HG03520 (cell line): Measurements from ENCODE around the gene SECISBP2.
"Not testable (repeated sequence)": the region's sequence is repeated elsewhere in the genome, so short reads cannot be mapped to it uniquely, and the experiment has no call there.

Experiments used
- ATAC-seq: cut with Tn5 transposase; IDR thresholded peaks from one replicate; pipeline ENCODE4 v1.9.1; 2021; ENCODE audit warnings: mild to moderate bottlenecking, moderate library complexity; ENCODE audit not compliant: unreplicated experiment

The SECISBP2 gene, protein sequence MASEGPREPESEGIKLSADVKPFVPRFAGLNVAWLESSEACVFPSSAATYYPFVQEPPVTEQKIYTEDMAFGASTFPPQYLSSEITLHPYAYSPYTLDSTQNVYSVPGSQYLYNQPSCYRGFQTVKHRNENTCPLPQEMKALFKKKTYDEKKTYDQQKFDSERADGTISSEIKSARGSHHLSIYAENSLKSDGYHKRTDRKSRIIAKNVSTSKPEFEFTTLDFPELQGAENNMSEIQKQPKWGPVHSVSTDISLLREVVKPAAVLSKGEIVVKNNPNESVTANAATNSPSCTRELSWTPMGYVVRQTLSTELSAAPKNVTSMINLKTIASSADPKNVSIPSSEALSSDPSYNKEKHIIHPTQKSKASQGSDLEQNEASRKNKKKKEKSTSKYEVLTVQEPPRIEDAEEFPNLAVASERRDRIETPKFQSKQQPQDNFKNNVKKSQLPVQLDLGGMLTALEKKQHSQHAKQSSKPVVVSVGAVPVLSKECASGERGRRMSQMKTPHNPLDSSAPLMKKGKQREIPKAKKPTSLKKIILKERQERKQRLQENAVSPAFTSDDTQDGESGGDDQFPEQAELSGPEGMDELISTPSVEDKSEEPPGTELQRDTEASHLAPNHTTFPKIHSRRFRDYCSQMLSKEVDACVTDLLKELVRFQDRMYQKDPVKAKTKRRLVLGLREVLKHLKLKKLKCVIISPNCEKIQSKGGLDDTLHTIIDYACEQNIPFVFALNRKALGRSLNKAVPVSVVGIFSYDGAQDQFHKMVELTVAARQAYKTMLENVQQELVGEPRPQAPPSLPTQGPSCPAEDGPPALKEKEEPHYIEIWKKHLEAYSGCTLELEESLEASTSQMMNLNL

DNA sequence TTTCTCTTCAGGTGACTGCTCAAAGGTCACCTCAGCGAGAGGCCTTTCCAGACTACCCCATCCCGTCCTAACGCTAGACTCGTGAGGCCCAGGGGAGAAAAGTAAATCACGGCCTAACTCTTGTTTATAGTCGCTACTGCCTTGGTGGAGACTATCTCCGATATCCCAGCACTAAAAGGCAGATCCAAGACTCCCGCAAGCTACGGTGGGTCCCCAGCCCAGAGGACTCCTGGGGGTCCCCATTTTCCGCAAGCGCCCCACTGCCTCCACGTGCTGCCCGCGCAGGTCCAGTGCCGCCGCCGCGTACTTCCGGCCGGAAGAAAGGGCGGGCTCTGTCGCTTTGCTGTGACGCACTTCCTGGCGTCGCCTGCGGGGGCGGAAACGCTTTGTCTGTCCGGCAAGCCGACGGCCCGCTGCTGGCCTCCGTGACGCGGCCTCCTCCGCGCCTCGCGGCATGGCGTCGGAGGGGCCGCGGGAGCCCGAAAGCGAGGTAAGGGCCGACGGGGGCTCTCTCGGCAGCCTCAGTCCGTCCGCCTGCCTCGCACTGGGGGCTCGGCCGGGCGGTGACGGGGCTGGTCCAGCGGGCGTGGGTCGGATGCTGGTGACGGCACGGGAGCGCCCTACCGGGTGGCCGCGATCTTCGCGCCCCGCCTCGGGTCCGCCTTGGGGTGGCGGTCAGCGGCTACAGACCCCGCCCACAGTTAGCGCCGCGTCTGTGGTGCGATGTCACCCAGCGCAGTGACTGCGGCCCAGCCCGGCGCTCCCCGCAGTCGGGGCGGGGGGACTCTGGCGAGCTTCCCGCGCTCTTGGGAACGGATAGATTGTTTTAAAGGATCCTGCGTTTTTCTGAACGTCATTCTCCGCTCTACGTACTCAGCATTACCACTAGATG lies at the start of gene SECISBP2:
TSS of gene SECISBP2 (plus strand) at position 378 of the 892 bp plus-strand sequence. CDS start at position 455, 77 bp downstream.
- ATAC-seq = peak; percentile 87

DNA sequence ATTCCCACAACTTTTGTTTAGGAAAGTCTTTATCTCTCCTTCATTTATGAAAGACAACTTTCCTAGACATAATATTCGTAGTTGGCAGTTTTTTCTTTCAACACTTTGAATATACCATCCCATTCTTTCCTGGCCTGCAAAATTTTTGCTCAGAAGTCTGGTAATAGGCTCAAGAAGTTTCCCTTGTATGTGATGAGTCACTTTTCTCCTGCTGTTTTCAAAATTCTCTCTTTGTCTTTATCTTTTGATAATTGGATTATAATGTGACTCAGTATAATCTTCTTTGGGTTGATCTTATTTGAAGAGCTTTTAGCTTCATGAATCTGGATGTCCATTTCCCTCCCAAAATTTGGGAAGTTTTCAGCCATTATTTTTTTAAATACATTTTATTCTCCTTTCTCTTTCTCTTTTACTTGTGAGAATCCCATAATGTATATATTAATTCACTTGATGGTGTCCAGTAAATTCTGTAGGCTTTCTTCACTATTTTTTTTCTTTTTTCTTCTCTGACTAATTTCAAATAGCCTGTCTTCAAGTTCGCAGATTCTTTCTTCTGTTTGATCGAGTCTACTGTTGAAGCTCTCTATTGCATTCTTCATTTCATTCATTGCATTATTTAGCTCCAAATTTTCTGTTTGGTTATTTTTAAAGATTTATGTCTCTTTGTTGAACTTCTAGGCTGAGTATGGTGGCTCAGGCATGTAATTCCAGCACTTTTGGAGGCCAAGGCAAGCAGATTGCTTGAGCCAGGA lies 44.6 kb upstream of the SECISBP2 start:
- ATAC-seq = no peak

DNA sequence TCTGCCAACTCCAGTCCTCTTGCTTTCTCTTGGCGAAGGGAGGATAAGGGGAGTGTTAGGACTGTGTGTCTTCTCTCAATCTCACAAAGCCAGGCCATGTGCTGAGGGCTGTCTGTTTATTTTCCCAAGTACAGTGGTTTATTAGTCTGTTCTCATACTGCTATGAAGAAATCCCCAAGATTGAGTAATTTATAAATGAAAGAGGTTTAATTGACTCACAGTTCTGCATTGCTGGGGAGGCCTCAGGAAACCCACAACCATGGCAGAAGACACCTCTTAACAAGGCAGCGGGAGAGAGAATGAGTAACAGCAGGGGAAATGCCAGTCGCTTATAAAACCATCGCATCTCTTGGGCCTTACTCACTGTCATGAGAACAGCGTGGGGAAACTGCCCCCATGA lies 43.5 kb upstream of the SECISBP2 start:
- no peak for ATAC-seq

DNA sequence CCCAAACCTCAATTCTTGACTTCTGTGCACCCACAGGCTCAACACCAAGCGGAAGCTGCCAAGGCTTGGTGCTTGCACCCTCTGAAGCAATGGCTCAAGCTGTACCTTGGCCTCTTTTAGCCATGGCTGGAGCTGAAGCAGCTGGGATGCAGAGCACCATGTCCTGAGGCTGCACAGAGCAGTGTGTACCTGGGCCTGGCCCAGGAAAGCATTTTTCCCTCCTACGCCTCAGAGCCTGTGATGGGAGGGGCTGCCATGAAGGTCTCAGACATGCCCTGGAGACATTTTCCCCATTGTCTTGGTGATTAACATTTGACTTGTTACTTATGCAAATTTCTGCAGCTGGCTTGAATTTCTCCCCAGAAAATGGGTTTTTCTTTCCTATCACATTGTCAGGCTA lies 42.3 kb upstream of the SECISBP2 start:
- not testable (repeated sequence) for ATAC-seq

DNA sequence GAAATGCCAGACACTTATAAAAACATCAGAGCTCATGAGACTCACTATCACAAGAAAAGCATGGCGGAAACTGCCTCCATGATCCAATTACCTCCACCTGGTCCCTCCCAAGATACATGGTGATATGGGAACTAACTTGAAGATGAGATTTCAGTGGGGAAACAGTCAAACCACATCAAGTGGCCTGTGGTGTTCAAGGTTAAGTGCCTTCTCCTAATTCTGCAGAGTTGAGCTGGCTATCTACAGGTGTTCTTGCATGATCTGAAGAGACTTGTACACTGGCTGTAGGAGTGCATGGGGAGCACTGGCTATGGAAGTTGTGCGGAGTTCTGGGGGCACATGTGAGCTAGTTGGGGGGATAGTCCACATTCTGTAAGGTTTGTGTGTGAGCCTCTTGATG lies 41.3 kb upstream of the SECISBP2 start:
- no peak for ATAC-seq

DNA sequence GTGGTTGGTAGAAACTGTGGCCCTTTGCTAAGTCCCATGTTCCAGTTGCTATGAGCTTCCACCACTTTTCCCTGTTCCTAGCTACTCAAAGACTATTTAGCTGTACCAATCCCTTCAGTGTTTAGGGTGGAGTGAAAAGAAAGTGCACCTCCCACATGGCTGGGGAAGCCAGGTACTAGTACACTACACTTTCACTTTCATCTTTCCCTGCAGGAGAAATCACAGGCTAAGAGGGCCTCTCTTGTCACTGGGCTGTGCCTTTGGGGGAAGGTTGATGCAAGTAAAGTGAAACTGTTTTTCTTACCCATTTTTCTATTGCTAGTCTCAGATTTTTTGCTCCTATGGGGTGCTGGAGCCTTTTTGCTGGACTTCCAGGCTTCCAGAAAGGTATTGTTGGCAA lies 40.8 kb upstream of the SECISBP2 start:
- no peak for ATAC-seq

DNA sequence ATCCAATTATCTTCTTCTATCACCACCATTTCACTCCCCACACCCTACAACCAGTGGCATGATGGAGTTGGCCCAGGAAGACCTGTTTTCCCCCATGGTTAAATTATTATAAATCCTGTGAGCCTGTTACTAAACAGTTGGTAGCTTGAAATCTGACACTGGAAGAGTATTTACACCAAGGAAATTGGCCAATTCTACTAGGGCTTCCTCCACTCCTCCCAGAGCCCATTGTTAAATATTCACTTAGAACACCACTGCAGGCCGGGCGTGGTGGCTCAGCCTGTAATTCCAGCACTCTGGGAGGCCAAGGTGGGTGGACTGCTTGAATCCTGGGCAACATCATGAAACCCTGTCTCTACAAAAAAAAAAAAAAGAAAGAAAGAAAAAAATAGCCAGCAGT lies 39.7 kb upstream of the SECISBP2 start:
- no peak for ATAC-seq

DNA sequence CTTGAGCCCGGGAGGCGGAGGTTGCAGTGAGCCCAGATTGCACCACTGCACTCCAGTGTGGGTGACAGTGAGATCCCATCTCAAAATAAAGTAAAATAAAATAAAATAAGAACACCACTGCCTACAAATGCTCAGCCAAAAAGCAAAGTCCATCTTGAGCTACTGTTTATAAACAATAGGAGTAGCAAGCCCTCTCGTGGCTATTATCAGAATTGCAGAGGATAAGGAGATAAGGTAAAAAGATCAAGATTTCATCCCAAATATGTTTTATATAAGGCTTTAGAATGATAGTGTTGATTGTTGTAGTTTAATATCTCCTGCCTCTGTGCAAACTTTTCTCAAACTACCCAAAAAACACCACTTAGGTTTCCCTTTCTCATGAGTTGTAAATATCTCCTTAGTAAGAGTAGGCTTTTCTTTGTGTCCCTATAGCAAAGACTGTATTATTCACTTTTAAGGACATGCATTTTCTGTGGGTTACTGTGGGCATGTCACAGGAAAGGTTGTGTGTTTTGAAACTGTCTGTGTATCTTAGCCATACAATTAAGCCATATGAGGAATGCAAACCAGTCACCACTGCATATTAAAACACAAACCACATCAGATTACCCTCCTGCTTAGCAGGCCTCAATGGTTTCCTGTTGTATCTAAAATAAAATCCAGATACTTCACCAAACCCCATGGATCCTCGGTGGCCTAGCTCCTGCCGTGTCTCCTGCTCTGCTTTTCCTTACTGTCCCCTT lies 39.1 kb upstream of the SECISBP2 start:
- no peak for ATAC-seq

DNA sequence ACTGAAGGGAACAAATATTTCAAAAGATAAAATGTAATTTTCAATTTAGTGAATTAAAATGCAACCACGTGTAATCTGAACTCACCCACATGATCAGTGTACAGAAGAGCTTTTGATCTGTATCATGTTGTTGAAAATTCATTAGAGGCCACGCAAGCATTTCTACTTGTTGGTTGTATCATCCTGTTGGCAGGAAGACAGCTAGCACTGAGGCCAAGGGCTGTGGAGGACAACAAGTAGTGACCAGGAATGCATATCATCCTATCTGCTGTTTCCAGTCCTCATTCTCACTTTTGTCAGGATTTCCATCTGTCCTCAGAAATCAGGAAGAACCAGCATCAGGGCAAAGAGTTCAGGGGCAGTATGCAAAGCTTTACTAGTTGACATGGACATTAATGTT lies 37.2 kb upstream of the SECISBP2 start:
- no peak for ATAC-seq

DNA sequence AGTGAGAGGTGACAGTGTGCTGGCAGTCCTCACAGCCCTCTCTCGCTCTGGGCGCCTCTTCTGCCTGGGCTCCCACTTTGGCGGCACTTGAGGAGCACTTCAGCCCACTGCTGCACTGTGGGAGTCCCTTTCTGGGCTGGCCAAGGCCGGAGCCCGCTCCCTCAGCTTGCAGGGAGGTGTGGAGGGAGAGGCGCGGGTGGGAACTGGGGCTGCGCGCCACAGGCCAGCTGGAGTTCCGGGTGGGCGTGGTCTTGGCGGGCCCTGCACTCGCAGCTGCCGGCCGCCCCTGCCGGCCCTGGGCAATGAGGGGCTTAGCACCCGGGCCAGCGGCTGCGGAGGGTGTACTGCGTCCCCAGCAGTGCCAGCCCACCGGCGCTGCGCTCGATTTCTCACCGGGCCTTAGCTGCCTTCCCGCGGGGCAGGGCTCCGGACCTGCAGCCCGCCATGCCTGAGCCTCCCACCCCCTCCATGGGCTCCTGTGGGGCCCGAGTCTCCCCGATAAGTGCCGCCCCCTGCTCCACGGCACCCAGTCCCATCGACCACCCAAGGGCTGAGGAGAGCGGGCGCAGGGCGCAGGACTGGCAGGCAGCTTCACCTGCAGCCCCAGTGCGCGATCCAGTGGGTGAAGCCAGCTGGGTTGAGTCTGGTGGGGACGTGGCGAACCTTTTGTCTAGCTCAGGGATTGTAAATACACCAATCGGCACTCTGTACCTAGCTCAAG lies 35.9 kb upstream of the SECISBP2 start:
- ATAC-seq = not testable (repeated sequence)

DNA sequence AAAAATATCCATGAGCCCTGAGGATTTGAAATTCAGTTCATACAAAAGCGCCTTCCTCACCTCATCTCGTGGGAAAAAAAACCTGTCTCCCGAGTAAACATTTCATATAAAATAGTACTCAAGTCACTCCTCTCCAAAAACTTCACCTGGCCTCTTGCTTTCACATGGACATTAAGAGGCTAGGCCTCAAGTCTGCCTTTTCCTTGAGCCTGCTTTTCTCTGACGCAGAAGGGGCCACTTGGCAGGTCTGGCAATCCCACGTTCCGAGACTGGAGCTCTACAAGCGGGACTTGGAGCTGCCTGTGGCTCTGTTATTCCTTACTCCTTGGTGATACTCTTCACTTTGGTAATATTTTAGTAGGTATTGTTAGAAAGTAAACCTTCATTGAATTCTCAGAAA lies 34.2 kb upstream of the SECISBP2 start:
- no peak for ATAC-seq

DNA sequence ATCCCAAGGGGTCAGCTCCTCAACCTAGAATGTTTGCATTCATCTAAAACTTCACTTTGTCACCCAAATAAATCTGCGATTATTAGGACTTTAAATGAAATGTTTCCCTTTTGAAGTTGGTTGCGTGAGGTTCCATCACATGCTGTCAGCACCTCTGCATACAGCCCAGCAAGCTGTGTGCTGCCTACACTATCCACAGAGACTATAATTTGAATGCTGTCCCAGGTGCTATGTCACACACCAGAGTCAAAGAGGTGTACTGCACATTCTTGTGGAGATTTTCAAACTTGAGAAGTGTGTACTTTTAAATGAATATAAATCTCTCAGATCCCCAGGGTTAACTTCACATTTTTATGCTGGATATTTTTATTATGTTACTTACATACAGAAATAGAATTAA lies 26.6 kb upstream of the SECISBP2 start:
- ATAC-seq = no peak

DNA sequence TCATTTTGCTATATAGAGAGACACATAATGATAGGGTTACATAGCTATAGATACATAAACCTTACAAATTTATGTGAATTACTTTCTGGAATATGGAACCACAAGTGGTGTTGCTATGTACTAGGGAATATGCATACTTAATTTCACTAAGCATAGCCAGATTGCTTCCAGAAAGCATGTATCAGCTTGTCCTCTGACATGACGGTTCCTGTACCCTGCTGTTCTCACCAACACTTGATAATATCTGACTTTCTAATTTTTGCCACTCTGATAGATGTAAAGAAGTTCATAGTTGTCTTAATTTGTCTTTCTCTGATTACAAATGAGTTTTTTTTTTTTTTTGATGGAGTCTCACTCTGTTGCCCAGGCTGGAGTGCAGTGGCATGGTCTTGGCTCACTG lies 25.3 kb upstream of the SECISBP2 start:
- ATAC-seq = no peak

DNA sequence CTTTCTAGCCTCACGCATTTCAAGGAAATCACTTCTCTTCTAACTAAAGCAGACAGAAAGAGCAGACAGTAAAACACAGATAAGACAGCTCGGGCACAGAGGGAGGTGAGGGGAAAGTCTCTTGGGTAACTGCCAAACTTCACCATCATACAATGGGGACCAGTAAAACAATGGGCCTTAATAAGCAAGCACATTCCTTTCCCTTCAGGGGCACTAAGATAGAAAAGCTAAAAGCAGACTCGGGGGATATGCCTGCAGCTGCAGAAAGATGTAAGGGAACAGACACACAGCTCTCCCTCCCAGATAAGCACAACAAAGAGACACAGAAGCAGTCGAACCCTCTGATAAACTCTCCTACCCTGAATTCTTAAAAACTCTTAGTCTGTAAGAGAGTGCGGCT lies 22.9 kb upstream of the SECISBP2 start:
- no peak for ATAC-seq

DNA sequence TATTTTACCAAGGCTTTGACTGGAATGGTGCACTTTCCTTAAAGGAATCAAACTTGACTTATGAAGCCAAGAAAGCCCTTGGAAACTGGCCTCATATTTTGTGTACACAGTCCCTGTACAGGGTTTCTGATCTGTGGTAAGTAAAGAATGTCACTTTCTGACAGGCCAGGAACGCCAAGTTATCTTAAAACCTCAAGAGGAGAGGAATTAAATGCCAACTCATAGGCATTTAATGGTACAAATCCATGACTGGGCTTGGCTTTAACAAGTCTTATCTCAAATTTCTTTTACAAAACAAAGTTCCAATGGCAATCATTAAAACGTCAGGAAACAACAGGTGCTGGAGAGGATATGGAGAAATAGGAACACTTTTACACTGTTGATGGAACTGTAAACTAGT lies 16.3 kb upstream of the SECISBP2 start:
- ATAC-seq = not testable (repeated sequence)

DNA sequence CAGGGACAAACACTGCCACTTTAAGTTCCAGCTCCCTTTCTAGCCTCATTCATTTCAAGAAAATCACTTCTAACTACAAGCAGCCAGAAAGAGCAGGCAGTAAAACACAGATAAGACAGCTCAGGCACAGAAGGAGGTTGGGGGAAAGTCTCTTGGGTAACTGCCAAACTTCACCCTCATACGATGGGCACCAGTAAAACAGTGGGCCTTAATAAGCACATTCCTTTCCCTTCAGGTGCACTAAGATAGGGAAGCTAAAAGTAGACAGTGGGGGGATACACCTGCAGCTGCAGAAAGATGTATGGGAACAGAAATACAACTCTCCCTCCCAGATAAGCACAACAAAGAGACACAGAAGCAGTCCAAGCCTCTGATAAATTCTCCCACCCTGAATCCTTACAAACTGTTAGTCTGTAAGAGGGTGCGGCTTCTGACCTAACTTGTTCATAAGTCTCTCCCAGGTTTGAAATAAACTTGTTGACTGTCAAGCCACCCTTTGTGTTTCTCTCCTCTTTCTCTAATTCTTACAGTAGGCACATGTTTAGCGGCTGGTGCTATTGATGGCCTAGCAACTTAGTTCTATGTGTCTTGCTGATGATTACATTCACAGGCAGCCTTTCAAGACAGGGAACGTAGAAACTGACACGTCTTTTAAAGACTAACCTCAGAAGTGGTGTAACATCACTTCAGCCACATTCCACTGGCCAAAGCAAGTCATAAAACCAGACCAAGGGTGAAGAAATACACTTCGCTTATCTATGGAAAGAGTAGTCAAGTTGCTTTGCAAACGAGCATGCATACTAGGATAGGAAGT lies 14.1 kb upstream of the SECISBP2 start:
- no peak for ATAC-seq

DNA sequence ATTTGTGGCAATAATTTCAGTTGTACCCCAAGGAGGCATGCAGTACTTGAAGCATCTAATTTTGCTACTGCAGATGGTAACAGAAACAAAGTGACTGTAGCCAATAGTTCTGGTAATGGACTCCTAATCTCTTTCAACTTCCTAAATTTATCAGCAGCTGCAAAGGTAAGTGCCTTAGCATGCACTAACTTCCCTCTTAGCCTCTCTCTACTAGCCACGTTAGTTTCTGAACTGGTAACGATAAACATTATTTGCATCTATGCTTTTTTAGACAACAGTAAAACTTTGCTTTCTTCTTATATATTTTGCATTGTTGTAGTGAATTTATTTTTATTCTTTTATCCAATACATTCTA lies 13.5 kb upstream of the SECISBP2 start:
- ATAC-seq = no peak

DNA sequence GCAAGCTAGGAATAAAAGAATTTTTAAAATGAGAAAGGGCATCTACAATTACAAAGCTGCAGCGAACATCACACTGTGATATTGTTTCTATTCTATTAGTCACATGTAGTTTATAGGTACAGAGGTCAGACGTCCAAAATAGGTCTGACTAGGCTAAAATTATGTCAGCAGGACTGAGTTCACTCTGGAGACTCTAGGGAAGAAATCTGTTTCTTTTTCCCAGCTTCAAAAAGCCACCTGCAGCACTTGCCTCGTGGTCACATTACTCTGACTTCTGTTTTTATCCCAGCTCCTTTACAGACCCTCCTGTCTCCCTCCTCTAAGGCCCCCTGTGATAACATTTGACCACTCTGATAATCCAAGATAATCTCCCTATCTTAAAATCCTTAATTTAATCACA lies 12.4 kb upstream of the SECISBP2 start:
- no peak for ATAC-seq
